T47D (cell line): ENCODE measurements around the gene CCDC191.

ENCODE experiments used
- DNase-seq, 2 experiments: peaks; one replicate each; pipeline versions ENCODE4 v3.0.0 to v3.0.0-alpha.2; 2011 to 2012; ENCODE audit warnings: low read depth in 1 of 2, low spot score in 1 of 2
- JUND ChIP-seq: IDR thresholded peaks from 2 replicates; pipeline ENCODE4 v1.6.1; 2012; ENCODE audit warnings: low read depth
- in situ Hi-C: cut with HindIII; loops from 2 replicates; pipeline ENCODE4 v1.10.0; 2016; ENCODE audit warnings: low sequenced_read_pairs, low pct_unique_long_range_greater_than_20kb

Gene CCDC191

GRCh38 chr3:114081037-114081436 lies 24.7 kb upstream of the CCDC191 start:
- no peak for DNase-seq
- no peak for TF ChIP-seq JUND
- in situ Hi-C loops, result no loop called here

GRCh38 chr3:114080201-114080600 lies 23.9 kb upstream of the CCDC191 start:
- in situ Hi-C loops, result no loop called here
- no peak for DNase-seq
- TF ChIP-seq JUND, result no peak

GRCh38 chr3:114079761-114080160 lies 23.4 kb upstream of the CCDC191 start:
- DNase-seq, result no peak
- in situ Hi-C loops, result no loop called here
- TF ChIP-seq JUND, result no peak

- TF ChIP-seq JUND, result no peak
- no peak for DNase-seq
- in situ Hi-C loops, result no loop called here
Measured at GRCh38 chr3:114078126-114078525, 21.8 kb upstream of the CCDC191 start.

GRCh38 chr3:114076711-114077110 lies 20.4 kb upstream of the CCDC191 start:
- in situ Hi-C loops, result no loop called here
- no peak for DNase-seq
- no peak for TF ChIP-seq JUND

GRCh38 chr3:114071786-114072185 lies 15.5 kb upstream of the CCDC191 start:
- in situ Hi-C loops, result no loop called here
- no peak for DNase-seq
- no peak for TF ChIP-seq JUND

GRCh38 chr3:114068336-114068735 lies 12.0 kb upstream of the CCDC191 start:
- in situ Hi-C loops, result no loop called here
- DNase-seq, result no peak
- TF ChIP-seq JUND, result no peak

- in situ Hi-C loops, result no loop called here
- no peak for DNase-seq
- TF ChIP-seq JUND, result no peak
Measured at GRCh38 chr3:114067804-114068203, 11.5 kb upstream of the CCDC191 start.

GRCh38 chr3:114060906-114061655 lies 4.8 kb upstream of the CCDC191 start:
- in situ Hi-C loops, result no loop called here
- no peak for TF ChIP-seq JUND
- DNase-seq, result no peak

GRCh38 chr3:114058646-114059045 lies 2.3 kb upstream of the CCDC191 start:
- in situ Hi-C loops, result no loop called here
- no peak for DNase-seq
- TF ChIP-seq JUND, result no peak

GRCh38 chr3:114057011-114057347 lies 653 bp upstream of the CCDC191 start:
- TF ChIP-seq JUND, result no peak
- DNase-seq, result no peak
- in situ Hi-C loops, result no loop called here

GRCh38 chr3:114052216-114052615 lies 4.1 kb downstream of the CCDC191 start:
- DNase-seq, result no peak
- TF ChIP-seq JUND, result no peak
- in situ Hi-C loops, result no loop called here

- TF ChIP-seq JUND, result no peak
- no peak for DNase-seq
- in situ Hi-C loops, result no loop called here
Measured at GRCh38 chr3:114043205-114043604, 13.1 kb downstream of the CCDC191 start.

GRCh38 chr3:114035896-114036295 lies 20.4 kb downstream of the CCDC191 start:
- TF ChIP-seq JUND, result no peak
- no peak for DNase-seq
- in situ Hi-C loops, result no loop called here
